K562 (cell line): Measurements from ENCODE around the gene TXNL4A. TPM values are rescaled to one million over a fixed set of nuclear protein-coding genes. Genes with fewer than 3 reads are reported as not detected.
A peak's percentile ranks its signal among the peaks of the same experiment; 100 is the strongest.

Experiments
- ATAC-seq: fragments of 200-7000 bp; cut with Tn5 transposase; 3 replicates; pipeline ENCODE4 v1.9.1; 2020; ENCODE audit warnings: moderate library complexity
- BruUV-seq: library from RNA; stranded (reverse); fragments of 400-500 nt; replicated peaks from 2 replicates; lab custom pipeline; 2021; lab: Mats Ljungman, UMichigan
- CTCF ChIA-PET: fragments of 300-600 bp; formaldehyde crosslinking; extraction: SDS; loops from one replicate; lab custom pipeline; 2021; ENCODE audit warnings: low intra/inter-chr PET ratio; lab: Yijun Ruan, JAX
- POLR2A ChIA-PET: fragments of 300-600, 350-650 bp; sonication (Branson Sonifier 250); formaldehyde crosslinking; extraction: SDS; loops from one replicate; lab custom pipeline; 2021; ENCODE audit warnings: antibody characterized with exemption, inconsistent platforms; lab: Yijun Ruan, JAX
- DNase-seq, 4 experiments: peaks; one replicate each; pipeline versions ENCODE4 v3.0.0 to v3.0.0-alpha.2; 2011 to 2018; ENCODE audit warnings: low spot score in 3 of 4, mixed read lengths in 3 of 4; ENCODE audit errors: extremely low read depth in 1 of 4
- FAIRE-seq: peaks from 2 replicates; lab custom pipeline; 2011; peaks lifted over from hg19 to GRCh38; lab: Jason Lieb, UNC
- H2AFZ ChIP-seq: 2 replicates; pipeline ENCODE4 v1.6.0; 2011; ENCODE audit warnings: low read depth, low read length, control low read depth, inconsistent platforms
- H3K27ac ChIP-seq: fragments of 200-600 bp; 3 replicates; pipeline ENCODE4 v1.8.0; 2011; ENCODE audit warnings: low read depth, mild to moderate bottlenecking, control low read depth, inconsistent platforms, low read length, moderate library complexity, mixed read lengths; ENCODE audit errors: extremely low read depth
- H3K27me3 ChIP-seq, 2 experiments: fragments of 300-600 bp in 1 of 2; 2 replicates in 1 of 2; 3 replicates in 1 of 2; pipeline versions ENCODE4 v1.6.0 to v1.8.0; 2011; ENCODE audit warnings: inconsistent platforms in 2 of 2, low read length in 2 of 2, mild to moderate bottlenecking in 1 of 2, mixed read lengths in 1 of 2, moderate library complexity in 1 of 2; ENCODE audit not compliant: control insufficient read depth in 2 of 2, insufficient read depth in 2 of 2
- H3K36me3 ChIP-seq: fragments of 300-600 bp; 3 replicates; pipeline ENCODE4 v1.8.0; 2011; ENCODE audit warnings: mild to moderate bottlenecking, low read length, inconsistent platforms; ENCODE audit not compliant: control insufficient read depth, insufficient read depth
- H3K4me1 ChIP-seq, 2 experiments: fragments of 200-600 bp in 1 of 2; replicated peaks in 1 of 2; 2 replicates in 1 of 2; 3 replicates in 1 of 2; pipeline versions ENCODE4 v1.5.1 to v1.8.0; 2011; ENCODE audit warnings: inconsistent platforms in 2 of 2, low read length in 2 of 2, mild to moderate bottlenecking in 1 of 2, mixed read lengths in 1 of 2, moderate library complexity in 1 of 2; ENCODE audit not compliant: control insufficient read depth in 2 of 2, insufficient read depth in 2 of 2
- H3K4me2 ChIP-seq: 2 replicates; pipeline ENCODE4 v1.6.1; 2011; ENCODE audit warnings: low read length, control low read depth, inconsistent platforms, mixed read lengths; ENCODE audit not compliant: insufficient read depth
- H3K4me3 ChIP-seq: fragments of 200-600 bp; sonication (generic), shearing (Covaris generic); 2 replicates; pipeline ENCODE4 v1.5.1; 2016; ENCODE audit warnings: control low read depth, inconsistent platforms
- H3K79me2 ChIP-seq: fragments of 200-600 bp; 3 replicates; pipeline ENCODE4 v1.8.0; 2011; ENCODE audit warnings: low read length, inconsistent platforms; ENCODE audit not compliant: control insufficient read depth, insufficient read depth
- H3K9ac ChIP-seq, 2 experiments: 2 replicates each; pipeline versions ENCODE4 v1.6.0 to v1.6.1; 2011; ENCODE audit warnings: low read depth in 2 of 2, low read length in 2 of 2, control low read depth in 1 of 2, inconsistent platforms in 1 of 2, mild to moderate bottlenecking in 1 of 2, mixed read lengths in 1 of 2; ENCODE audit not compliant: insufficient read depth in 1 of 2
- H3K9me1 ChIP-seq: one replicate; pipeline ENCODE4 v1.6.0; 2011; ENCODE audit warnings: inconsistent platforms, mild to moderate bottlenecking, low read length, moderate library complexity; ENCODE audit not compliant: control insufficient read depth, insufficient read depth
- H3K9me3 ChIP-seq: replicated peaks from 2 replicates; pipeline ENCODE4 v1.5.1; 2011; ENCODE audit warnings: low read depth, low read length, inconsistent platforms; ENCODE audit not compliant: control insufficient read depth, insufficient read depth
- H4K20me1 ChIP-seq: replicated peaks from 2 replicates; pipeline ENCODE4 v1.6.1; 2011; ENCODE audit warnings: low read length, inconsistent platforms, mixed read lengths; ENCODE audit not compliant: control insufficient read depth, insufficient read depth
- CBX3 ChIP-seq, 2 experiments: IDR thresholded peaks; 1 replicate in 1 of 2; 2 replicates in 1 of 2; pipeline ENCODE4 v1.6.1; 2012; ENCODE audit warnings: inconsistent platforms in 2 of 2, low read length in 2 of 2, borderline replicate concordance in 1 of 2, control low read depth in 1 of 2
- GABPA ChIP-seq: fragments of 200-800 bp; sonication (Bioruptor generic); conservative IDR thresholded peaks from 2 replicates; pipeline ENCODE4 v1.6.1; 2016; ENCODE audit warnings: low read depth, missing genetic modification characterization, missing compliant biosample characterization
- HLTF ChIP-seq: fragments of 450-650 bp; IDR thresholded peaks from 2 replicates; pipeline ENCODE4 v1.6.1; 2016
- MEF2A ChIP-seq: IDR thresholded peaks from 2 replicates; pipeline ENCODE4 v1.6.1; 2011; ENCODE audit warnings: low read depth, mild to moderate bottlenecking, low read length, moderate library complexity; ENCODE audit not compliant: control insufficient read depth
- NBN ChIP-seq: fragments of 450-650 bp; IDR thresholded peaks from 2 replicates; pipeline ENCODE4 v1.6.1; 2016; ENCODE audit warnings: low read depth, mild to moderate bottlenecking
- RAD21 ChIP-seq, 2 experiments: fragments of 250-450 bp in 1 of 2; fragments of 450-650 bp in 1 of 2; sonication (Bioruptor Pico) in 1 of 2; formaldehyde crosslinking in 1 of 2; IDR thresholded peaks in 1 of 2; conservative IDR thresholded peaks in 1 of 2; 2 replicates each; pipeline versions ENCODE4 v1.4.0 to v1.8.0; 2020 to 2022; ENCODE audit warnings: mild to moderate bottlenecking in 2 of 2, moderate library complexity in 1 of 2
- SAP30 ChIP-seq: fragments of 200-600 bp; sonication (generic); IDR thresholded peaks from 2 replicates; pipeline ENCODE4 v1.6.1; 2012; ENCODE audit warnings: borderline replicate concordance, low read depth, mild to moderate bottlenecking, moderate library complexity, low read length, control low read depth, inconsistent platforms; ENCODE audit not compliant: insufficient read depth, poor library complexity, severe bottlenecking
- ZNF354B ChIP-seq: fragments of 250-450 bp; sonication (Bioruptor Pico); IDR thresholded peaks from 2 replicates; pipeline ENCODE4 v1.4.0; 2020
- ZNF740 ChIP-seq, 3 experiments: fragments of 200-800 bp in 1 of 3; sonication (Bioruptor generic) in 1 of 3; sonication (generic) in 1 of 3; formaldehyde crosslinking in 1 of 3; IDR thresholded peaks; 2 replicates each; pipeline versions ENCODE4 v1.6.1 to v1.8.0; 2016 to 2022; ENCODE audit warnings: mild to moderate bottlenecking in 2 of 3, missing compliant biosample characterization in 2 of 3, missing genetic modification characterization in 2 of 3, missing genetic modification reagents in 1 of 3
- ZNF780A ChIP-seq: fragments of 250-450 bp; sonication (Bioruptor Pico); IDR thresholded peaks from 2 replicates; pipeline ENCODE4 v1.5.0; 2021; ENCODE audit warnings: mild to moderate bottlenecking
- WGBS: fragments of 100-300 bp; shearing (Covaris generic); methylation state at CpG from one replicate; pipeline ENCODE4 v1.1.6; 2016; ENCODE audit warnings: low coverage, mixed read lengths; ENCODE audit not compliant: insufficient coverage; ENCODE audit errors: missing lambda C conversion rate; 5-methylcytosine and 5-hydroxymethylcytosine counted together
- in situ Hi-C: fragments of 300-500 bp; cut with MboI; formaldehyde crosslinking; loops from 4 replicates; pipeline ENCODE4 v1.15.0; 2018; ENCODE audit warnings: inconsistent platforms, mixed read lengths
- intact Hi-C: fragments of 100-400 bp; cut with micrococcal nuclease; formaldehyde crosslinking; loops from 2 replicates; pipeline ENCODE4 v1.14.2; 2022
- polyA plus RNA-seq, 8 experiments: library from polyadenylated mRNA; depleted of rRNA in 4 of 8; stranded (reverse) in 5 of 8; unstranded in 3 of 8; fragments of >200 nt; fragmentation: Nextera tagmentation in 2 of 8; fragmentation: Illumina TruSeq in 1 of 8; extraction: Ambion mirVana in 2 of 8; extraction: Trizol in 1 of 8; gene quantifications; 2 replicates each; pipeline versions ENCODE4 v1.2.1 to v1.2.3, GENCODE V29; 2011 to 2014; ENCODE audit warnings: inconsistent platforms in 1 of 8, missing spikeins in 1 of 8
- total RNA-seq, 7 experiments: library from RNA; depleted of rRNA in 6 of 7; stranded (reverse); fragments of >200 nt in 6 of 7; fragmentation: Illumina TruSeq in 2 of 7; extraction: Trizol in 2 of 7; gene quantifications; 2 replicates each; pipeline versions ENCODE4 v1.2.1 to v1.2.3, GENCODE V29; 2011 to 2021; ENCODE audit warnings: low replicate concordance in 1 of 7
- TF ChIP-seq, protein P1 (sequence below): fragments of 450-650 bp; formaldehyde crosslinking; IDR thresholded peaks from 2 replicates; pipeline ENCODE4 v1.4.0; 2020; ENCODE audit warnings: mild to moderate bottlenecking, moderate library complexity
- TF ChIP-seq, protein P2 (sequence below): fragments of 150-350 bp; IDR thresholded peaks from 2 replicates; pipeline ENCODE4 v1.6.1; 2014; ENCODE audit warnings: low read depth, mild to moderate bottlenecking, low read length, borderline replicate concordance
- TF ChIP-seq, protein P3 (sequence below), 3 experiments: IDR thresholded peaks in 2 of 3; conservative IDR thresholded peaks in 1 of 3; 2 replicates each; pipeline ENCODE4 v1.5.1; 2011 to 2012; ENCODE audit warnings: low read length in 3 of 3, mild to moderate bottlenecking in 3 of 3, control low read depth in 2 of 3, improper control_type of control experiment in 1 of 3, inconsistent platforms in 1 of 3, low read depth in 1 of 3, mixed read lengths in 1 of 3, moderate library complexity in 1 of 3; ENCODE audit not compliant: insufficient read depth in 2 of 3

The TXNL4A gene
- total and polyA plus RNA-seq, 9 of the 15 experiments (the other 6 are each of a cell fraction or from before 2014, with no cell fraction given) = 27.0 to 132 (median 87.5) TPM

- no peak overlapping the region for H3K27ac ChIP-seq
- peaks cover 15% of the 10 kb centered on the region for H3K9me3 ChIP-seq
- H3K4me3 ChIP-seq = no peak overlapping the region
- CTCF ChIA-PET = interaction anchor here (1.5 kb wide), 1 partner anchor 236 kb away, joined by 4 read pairs; no protein-coding TSS in a partner anchor
- no peak overlapping the region for H3K9ac ChIP-seq
- H3K79me2 ChIP-seq = no peaks in the 10 kb centered on the region
- intact Hi-C loops (no loop called here), in situ Hi-C loops (no loop called here)
- peak in 2 of 4 experiments; percentile 27 to 40 for DNase-seq
- BruUV-seq = no TSS peak
- no peaks in the 10 kb centered on the region for H4K20me1 ChIP-seq
- H3K36me3 ChIP-seq = no peaks in the 10 kb centered on the region
- no peaks in the 10 kb centered on the region for H3K9me1 ChIP-seq
- no peaks in the 10 kb centered on the region for H3K27me3 ChIP-seq
- FAIRE-seq = no peak
- no peak for ATAC-seq
- H3K4me2 ChIP-seq = no peak overlapping the region
- H3K4me1 ChIP-seq = no peaks in the 10 kb centered on the region
- WGBS = no CpG with 5 or more reads among the region's 1 CpG
- POLR2A ChIA-PET = no interaction called here
- H2AFZ ChIP-seq = no peak overlapping the region
- TF ChIP-seq HLTF (peak; percentile 98), SAP30 (no peak), ZNF740 (CRISPR knock-in tag; IDR thresholded peaks at IDR 0.05) (no peak), ZNF740 (tag; IDR thresholded peaks at IDR 0.05) (no peak), MEF2A (no peak), CBX3 (IDR thresholded peaks at IDR 0.05; ENCODE audit: borderline replicate concordance in 1 of 2, low read length in 2 of 2) (peak; percentile 96 to 100), RAD21 (CRISPR knock-in tag; conservative IDR thresholded peaks at IDR 0.05 in 1 of 2, IDR thresholded peaks at IDR 0.05 in 1 of 2) (no peak; a peak in 1 of 4 replicates), NBN (0 out of 2 replicates have a peak, but pooled peaks have one; percentile 50), ZNF780A (no peak), ZNF354B (no peak), GABPA (tag) (no peak)
- TF ChIP-seq, protein P1, sequence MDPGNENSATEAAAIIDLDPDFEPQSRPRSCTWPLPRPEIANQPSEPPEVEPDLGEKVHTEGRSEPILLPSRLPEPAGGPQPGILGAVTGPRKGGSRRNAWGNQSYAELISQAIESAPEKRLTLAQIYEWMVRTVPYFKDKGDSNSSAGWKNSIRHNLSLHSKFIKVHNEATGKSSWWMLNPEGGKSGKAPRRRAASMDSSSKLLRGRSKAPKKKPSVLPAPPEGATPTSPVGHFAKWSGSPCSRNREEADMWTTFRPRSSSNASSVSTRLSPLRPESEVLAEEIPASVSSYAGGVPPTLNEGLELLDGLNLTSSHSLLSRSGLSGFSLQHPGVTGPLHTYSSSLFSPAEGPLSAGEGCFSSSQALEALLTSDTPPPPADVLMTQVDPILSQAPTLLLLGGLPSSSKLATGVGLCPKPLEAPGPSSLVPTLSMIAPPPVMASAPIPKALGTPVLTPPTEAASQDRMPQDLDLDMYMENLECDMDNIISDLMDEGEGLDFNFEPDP = no peak
- TF ChIP-seq, protein P2, sequence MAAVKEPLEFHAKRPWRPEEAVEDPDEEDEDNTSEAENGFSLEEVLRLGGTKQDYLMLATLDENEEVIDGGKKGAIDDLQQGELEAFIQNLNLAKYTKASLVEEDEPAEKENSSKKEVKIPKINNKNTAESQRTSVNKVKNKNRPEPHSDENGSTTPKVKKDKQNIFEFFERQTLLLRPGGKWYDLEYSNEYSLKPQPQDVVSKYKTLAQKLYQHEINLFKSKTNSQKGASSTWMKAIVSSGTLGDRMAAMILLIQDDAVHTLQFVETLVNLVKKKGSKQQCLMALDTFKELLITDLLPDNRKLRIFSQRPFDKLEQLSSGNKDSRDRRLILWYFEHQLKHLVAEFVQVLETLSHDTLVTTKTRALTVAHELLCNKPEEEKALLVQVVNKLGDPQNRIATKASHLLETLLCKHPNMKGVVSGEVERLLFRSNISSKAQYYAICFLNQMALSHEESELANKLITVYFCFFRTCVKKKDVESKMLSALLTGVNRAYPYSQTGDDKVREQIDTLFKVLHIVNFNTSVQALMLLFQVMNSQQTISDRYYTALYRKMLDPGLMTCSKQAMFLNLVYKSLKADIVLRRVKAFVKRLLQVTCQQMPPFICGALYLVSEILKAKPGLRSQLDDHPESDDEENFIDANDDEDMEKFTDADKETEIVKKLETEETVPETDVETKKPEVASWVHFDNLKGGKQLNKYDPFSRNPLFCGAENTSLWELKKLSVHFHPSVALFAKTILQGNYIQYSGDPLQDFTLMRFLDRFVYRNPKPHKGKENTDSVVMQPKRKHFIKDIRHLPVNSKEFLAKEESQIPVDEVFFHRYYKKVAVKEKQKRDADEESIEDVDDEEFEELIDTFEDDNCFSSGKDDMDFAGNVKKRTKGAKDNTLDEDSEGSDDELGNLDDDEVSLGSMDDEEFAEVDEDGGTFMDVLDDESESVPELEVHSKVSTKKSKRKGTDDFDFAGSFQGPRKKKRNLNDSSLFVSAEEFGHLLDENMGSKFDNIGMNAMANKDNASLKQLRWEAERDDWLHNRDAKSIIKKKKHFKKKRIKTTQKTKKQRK = peak; percentile 77; the same call in 1 of the 2 replicates
- TF ChIP-seq, protein P3, sequence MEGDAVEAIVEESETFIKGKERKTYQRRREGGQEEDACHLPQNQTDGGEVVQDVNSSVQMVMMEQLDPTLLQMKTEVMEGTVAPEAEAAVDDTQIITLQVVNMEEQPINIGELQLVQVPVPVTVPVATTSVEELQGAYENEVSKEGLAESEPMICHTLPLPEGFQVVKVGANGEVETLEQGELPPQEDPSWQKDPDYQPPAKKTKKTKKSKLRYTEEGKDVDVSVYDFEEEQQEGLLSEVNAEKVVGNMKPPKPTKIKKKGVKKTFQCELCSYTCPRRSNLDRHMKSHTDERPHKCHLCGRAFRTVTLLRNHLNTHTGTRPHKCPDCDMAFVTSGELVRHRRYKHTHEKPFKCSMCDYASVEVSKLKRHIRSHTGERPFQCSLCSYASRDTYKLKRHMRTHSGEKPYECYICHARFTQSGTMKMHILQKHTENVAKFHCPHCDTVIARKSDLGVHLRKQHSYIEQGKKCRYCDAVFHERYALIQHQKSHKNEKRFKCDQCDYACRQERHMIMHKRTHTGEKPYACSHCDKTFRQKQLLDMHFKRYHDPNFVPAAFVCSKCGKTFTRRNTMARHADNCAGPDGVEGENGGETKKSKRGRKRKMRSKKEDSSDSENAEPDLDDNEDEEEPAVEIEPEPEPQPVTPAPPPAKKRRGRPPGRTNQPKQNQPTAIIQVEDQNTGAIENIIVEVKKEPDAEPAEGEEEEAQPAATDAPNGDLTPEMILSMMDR (IDR thresholded peaks at IDR 0.05 in 2 of 3, conservative IDR thresholded peaks at IDR 0.05 in 1 of 3; ENCODE audit: insufficient read depth in 2 of 3, low read depth in 1 of 3, low read length in 3 of 3) = no peak
Observed at GRCh38 chr18:80022613-80023012, 34.2 kb upstream of the TXNL4A start.
